Spinal cord (tissue), 10 donors: Measurements from ENCODE around the gene DDX31. TPM values are rescaled to one million over a fixed set of nuclear protein-coding genes. Genes with fewer than 3 reads are reported as not detected.
"Not testable (repeated sequence)": the region's sequence is repeated elsewhere in the genome, so short reads cannot be mapped to it uniquely, and the experiment has no call there.

Source experiments
- DNase-seq, 6 donors: peaks; one replicate each; pipeline versions ENCODE4 v3.0.0 to v3.0.0-alpha.2; 2013 to 2015; ENCODE audit warnings: low spot score in 6 of 6, low read depth in 4 of 6
- H3K27ac ChIP-seq: one replicate; pipeline ENCODE4 v1.5.1; 2013; ENCODE audit warnings: low read depth, low read length, control low read depth
- H3K27me3 ChIP-seq: one replicate; pipeline ENCODE4 v1.6.1; 2013; ENCODE audit warnings: low read length; ENCODE audit not compliant: control insufficient read depth, insufficient read depth
- H3K36me3 ChIP-seq: one replicate; pipeline ENCODE4 v1.6.1; 2013; ENCODE audit warnings: low read length; ENCODE audit not compliant: control insufficient read depth, insufficient read depth
- H3K4me1 ChIP-seq: one replicate; pipeline ENCODE4 v1.6.1; 2013; ENCODE audit warnings: low read length; ENCODE audit not compliant: control insufficient read depth, insufficient read depth
- H3K4me3 ChIP-seq: one replicate; pipeline ENCODE4 v1.5.1; 2013; ENCODE audit warnings: low read depth, low read length, control low read depth
- H3K9me3 ChIP-seq: one replicate; pipeline ENCODE4 v1.6.1; 2013; ENCODE audit warnings: low read length; ENCODE audit not compliant: control insufficient read depth, insufficient read depth
- WGBS: methylation state at CpG from one replicate; pipeline ENCODE4 v1.1.5; 2013; ENCODE audit warnings: missing lambda C conversion rate; ENCODE audit not compliant: insufficient coverage; 5-methylcytosine and 5-hydroxymethylcytosine counted together
- long read RNA-seq, 4 donors: transcript quantifications; one replicate each; lab custom pipeline, GENCODE V29; 2026
- polyA plus RNA-seq, 2 donors: library from polyadenylated mRNA; unstranded; fragments of 120-200 nt; gene quantifications; one replicate each; pipeline ENCODE4 v1.2.1, GENCODE V29; 2013; ENCODE audit not compliant: insufficient read length in 2 of 2
- total RNA-seq, 2 donors: library from RNA; depleted of rRNA in 1 of 2; stranded (reverse); fragments of 120-200 nt in 1 of 2; fragments of >200 nt in 1 of 2; gene quantifications; one replicate each; pipeline versions ENCODE4 v1.2.3 to v1.2.4, GENCODE V29; 2013 to 2014
- donor health status: healthy.

Gene DDX31
- 10 to 100 TPM; 10.5 to 17.5 TPM for total RNA-seq
- polyA plus RNA-seq: 10 to 100 TPM; 10.8 to 14.1 TPM
- long read RNA-seq, donor 1, full-length matches to known transcripts: 3 of 40 reads
- long read RNA-seq, donor 1, partial matches to known transcripts: 37 of 40 reads
- long read RNA-seq, donor 1, other reads (novel, unspliced or antisense): 0 of 40 reads
- long read RNA-seq, donor 2: 0 reads
- long read RNA-seq, donor 3: 0 reads
- long read RNA-seq, donor 4, full-length matches to known transcripts: 1 of 1 reads
- long read RNA-seq, donor 4, partial matches to known transcripts: 0 of 1 reads
- long read RNA-seq, donor 4, other reads (novel, unspliced or antisense): 0 of 1 reads

DNA sequence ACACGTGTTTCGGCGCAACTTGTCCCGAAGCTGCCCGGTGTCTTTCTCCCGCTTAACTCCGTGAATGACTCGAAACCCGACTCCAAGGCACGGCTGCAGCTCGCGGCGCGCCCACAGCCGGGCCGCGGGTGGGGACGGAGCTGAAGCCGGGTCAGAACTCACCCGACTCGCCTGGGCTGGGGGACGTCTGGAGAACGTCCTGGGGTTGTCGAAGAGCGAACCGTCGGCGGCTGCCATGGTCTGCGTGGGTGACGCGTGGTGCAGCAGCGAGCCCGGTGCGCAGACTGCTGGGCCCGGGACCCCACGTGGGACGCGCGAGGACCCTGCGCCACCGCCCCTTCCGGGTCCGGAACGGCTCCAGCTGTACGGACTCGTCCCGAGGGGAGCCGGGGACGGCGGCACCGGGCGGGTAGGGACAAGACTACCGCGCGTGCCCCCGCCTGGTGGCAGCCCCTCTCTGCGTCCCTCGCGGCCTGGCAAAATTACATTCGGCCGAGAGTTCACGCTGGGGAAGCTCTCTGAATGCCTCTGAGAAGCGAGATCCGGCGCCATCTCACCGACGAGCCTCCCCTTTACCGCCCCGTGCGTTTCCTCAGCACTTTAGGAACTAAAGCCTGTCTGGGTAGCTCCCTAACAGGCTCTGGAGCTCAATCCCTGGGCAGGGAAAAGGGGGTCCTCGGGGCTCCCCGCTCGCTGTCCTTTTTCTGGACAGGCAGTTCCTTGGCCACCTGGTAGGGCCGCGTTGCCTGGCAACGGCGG, at the start of gene DDX31:
Gene DDX31 (minus strand): TSS at position 286 of the 759 bp plus-strand sequence. CDS start 49 bp downstream, at position 237.
- Histone ChIP-seq H3K9me3 (no peaks in the 10 kb centered on the region), H3K36me3 (peaks cover 3% of the 10 kb centered on the region), H3K4me1 (peaks cover 16% of the 10 kb centered on the region), H3K4me3 (peak within 1 kb of the TSS; percentile 99), H3K27ac (peak within 1 kb of the TSS; percentile 99), H3K27me3 (no peaks in the 10 kb centered on the region)
- peak; percentile 69 to 96 (median 84) for DNase-seq
- WGBS: under 1% methylated on average over 77 of the region's 77 CpGs

DNA sequence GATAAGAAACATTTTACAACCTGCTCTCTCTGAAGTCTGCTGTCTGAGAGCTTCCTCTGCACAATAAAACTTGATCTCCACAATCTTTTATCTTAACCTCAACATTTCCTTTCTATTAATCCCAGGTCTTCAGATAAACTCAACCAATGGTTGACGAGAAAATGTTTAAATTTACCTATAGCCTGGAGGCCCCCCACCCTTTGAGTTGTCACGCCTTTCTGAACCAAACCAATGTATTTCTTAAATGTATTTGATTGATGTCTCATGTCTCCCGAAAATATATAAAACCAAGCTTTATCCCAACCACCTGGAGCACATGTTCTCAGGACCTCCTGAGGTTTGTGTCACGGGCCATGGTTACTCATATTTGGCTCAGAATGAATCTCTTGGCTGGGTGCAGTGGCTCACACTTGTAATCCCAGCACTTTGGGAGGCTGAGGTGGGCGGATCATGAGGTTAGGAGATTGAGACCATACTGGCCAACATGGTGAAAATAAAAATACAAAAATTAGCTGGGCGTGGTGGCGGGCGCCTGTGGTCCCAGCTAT, 48.7 kb upstream of the DDX31 start:
- 85% methylated on average over 3 of the region's 8 CpGs for WGBS
- not testable (repeated sequence) for DNase-seq, H3K4me1 ChIP-seq, H3K27ac ChIP-seq, H3K4me3 ChIP-seq, H3K36me3 ChIP-seq, H3K27me3 ChIP-seq, H3K9me3 ChIP-seq

DNA sequence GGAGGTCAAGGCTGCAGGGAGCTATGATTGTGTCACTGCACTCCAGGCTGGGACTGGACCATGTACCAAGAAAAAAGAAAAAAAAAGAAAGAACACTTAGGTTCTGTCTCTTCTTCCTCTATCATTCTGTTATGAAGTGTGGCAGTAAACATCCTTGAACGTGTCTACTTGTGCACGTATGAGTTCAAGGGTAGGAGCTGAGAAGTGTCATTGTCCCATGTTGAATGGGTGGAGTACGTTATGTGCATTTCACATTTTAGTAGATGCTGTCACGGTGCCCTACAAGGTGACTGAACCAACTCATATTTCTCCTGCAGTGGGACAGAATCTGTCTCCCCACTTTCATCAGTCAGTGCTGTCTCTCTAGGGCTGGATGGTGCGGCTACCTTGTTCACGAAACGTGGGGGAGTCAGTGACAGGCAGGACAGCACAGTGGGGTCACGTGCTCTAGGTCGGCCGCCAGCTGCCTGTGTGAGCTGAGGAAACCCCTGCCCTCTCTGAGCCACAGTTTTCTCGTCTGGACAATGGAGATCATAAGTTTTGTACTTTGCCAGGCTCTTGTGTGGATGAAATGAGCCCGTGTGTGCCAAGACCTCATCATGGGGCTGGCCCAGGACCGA, 47.7 kb upstream of the DDX31 start:
- Histone ChIP-seq H3K4me1 (no peaks in the 10 kb centered on the region), H3K27me3 (peaks cover 2% of the 10 kb centered on the region), H3K4me3 (no peak overlapping the region), H3K27ac (no peak overlapping the region), H3K36me3 (no peaks in the 10 kb centered on the region), H3K9me3 (no peaks in the 10 kb centered on the region)
- DNase-seq: no peak
- 82% methylated on average over 10 of the region's 13 CpGs for WGBS

DNA sequence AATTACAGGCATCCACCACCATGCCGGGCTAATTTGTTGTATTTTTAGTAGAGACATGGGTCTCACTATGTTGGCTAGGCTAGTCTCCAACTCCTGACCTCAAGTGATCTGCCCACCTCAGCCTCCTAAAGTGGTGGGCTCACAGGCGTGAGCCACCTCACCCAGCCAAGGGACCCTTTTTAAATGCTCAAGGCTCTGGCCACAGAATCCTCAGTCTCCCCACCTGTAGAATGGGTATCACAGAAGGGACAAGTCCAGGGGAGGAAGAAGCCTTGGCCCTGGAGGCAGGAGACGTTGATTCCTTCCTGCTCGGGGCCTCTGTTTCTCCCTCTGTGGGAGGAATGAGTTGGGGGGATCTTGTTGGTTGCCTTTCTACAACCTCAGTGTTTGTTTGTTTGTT, 46.2 kb upstream of the DDX31 start:
- Histone ChIP-seq H3K4me1 (no peaks in the 10 kb centered on the region), H3K27ac (no peak overlapping the region), H3K9me3 (no peaks in the 10 kb centered on the region), H3K36me3 (no peaks in the 10 kb centered on the region), H3K27me3 (peaks cover 2% of the 10 kb centered on the region), H3K4me3 (no peak overlapping the region)
- WGBS: 100% methylated on average over 1 of the region's 4 CpGs
- no peak for DNase-seq

DNA sequence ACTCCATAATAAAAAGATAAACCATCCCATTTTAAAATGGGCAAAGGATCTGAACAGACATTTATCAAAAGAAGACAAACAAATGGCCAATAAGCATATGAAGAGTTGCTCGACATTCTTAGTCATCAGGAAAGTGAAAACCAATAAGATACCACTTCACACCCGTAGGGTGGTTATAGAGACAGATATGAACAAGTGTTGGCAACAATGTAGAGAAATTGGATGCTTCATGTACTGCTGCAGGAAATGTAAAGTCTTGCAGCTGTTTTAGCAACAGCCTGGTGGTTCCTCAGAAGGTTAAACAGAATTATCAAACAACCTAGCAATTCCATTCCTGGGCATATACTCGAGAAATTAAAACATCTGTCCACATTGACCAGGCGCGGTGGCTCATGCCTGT, 43.0 kb upstream of the DDX31 start:
- Histone ChIP-seq H3K4me3 (no peak overlapping the region), H3K36me3 (no peaks in the 10 kb centered on the region), H3K9me3 (no peaks in the 10 kb centered on the region), H3K27me3 (peaks cover 2% of the 10 kb centered on the region), H3K4me1 (no peaks in the 10 kb centered on the region), H3K27ac (no peak overlapping the region)
- DNase-seq: no peak
- WGBS: 93% methylated on average over 3 of the region's 5 CpGs

DNA sequence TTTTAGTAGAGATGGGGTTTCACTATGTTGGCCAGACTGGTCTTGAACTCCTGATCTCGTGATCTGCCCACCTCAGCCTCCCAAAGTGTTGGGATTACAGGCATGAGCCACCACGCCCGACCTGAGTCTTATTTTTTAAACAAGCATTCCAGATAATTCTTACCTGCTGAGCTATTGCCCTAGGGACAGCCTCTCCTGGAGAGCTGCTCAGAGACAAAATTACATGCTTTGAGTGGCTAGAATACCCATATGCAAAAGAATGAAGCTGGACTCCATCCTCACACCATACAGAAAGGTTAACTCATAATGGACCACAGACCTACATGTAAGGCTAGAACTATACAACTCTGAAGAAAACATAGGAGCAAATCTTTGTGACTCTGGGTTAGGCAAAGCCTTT, 42.1 kb upstream of the DDX31 start:
- 93% methylated on average over 3 of the region's 3 CpGs for WGBS
- Histone ChIP-seq H3K4me1 (no peaks in the 10 kb centered on the region), H3K36me3 (no peaks in the 10 kb centered on the region), H3K9me3 (no peaks in the 10 kb centered on the region), H3K27me3 (peaks cover 2% of the 10 kb centered on the region), H3K27ac (no peak overlapping the region), H3K4me3 (no peak overlapping the region)
- DNase-seq: no peak

DNA sequence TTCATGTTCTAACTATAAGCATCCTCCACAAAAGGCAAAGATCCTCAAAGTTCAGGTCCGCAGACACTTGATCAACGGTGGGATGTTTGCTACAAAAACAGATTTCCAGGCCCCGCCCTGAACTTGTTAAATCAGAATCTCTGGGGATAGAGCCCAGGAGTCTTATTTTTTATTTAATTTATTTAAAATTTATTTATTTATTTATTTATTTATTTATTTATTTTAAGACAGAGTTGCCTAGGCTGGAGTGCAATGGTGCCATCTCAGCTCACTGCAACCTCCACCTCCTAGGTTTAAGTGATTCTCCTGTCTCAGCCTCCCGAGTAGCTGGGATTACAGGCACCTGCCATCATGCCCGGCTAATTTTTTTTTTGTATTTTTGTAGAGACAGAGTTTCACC, 41.4 kb upstream of the DDX31 start:
- DNase-seq, H3K36me3 ChIP-seq, H3K9me3 ChIP-seq, H3K4me1 ChIP-seq, H3K4me3 ChIP-seq, H3K27me3 ChIP-seq, H3K27ac ChIP-seq: not testable (repeated sequence)
- WGBS: no CpG with 5 or more reads among the region's 5 CpGs

DNA sequence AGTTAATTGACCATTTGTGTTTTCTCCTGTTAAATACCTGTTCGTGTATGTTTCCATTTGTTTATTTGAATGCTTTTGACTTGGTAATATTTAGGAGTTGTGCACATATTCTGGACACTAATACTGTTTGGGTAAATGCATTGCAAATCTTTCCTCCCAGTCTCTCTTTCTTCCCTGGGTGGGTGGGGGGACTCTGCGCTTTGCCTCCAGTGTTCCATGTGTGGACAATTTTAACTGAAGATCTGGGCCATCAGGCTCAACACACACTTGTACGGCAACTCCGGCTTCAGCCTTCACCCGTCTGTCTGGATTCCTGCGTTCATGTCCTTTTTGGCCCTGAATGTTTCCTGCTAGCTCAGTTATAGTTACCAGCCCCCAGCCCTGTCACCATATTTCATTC, 40.5 kb upstream of the DDX31 start:
- Histone ChIP-seq H3K27ac (no peak overlapping the region), H3K36me3 (no peaks in the 10 kb centered on the region), H3K4me1 (no peaks in the 10 kb centered on the region), H3K27me3 (no peaks in the 10 kb centered on the region), H3K4me3 (no peak overlapping the region), H3K9me3 (no peaks in the 10 kb centered on the region)
- DNase-seq: no peak
- WGBS: 82% methylated on average over 3 of the region's 6 CpGs

DNA sequence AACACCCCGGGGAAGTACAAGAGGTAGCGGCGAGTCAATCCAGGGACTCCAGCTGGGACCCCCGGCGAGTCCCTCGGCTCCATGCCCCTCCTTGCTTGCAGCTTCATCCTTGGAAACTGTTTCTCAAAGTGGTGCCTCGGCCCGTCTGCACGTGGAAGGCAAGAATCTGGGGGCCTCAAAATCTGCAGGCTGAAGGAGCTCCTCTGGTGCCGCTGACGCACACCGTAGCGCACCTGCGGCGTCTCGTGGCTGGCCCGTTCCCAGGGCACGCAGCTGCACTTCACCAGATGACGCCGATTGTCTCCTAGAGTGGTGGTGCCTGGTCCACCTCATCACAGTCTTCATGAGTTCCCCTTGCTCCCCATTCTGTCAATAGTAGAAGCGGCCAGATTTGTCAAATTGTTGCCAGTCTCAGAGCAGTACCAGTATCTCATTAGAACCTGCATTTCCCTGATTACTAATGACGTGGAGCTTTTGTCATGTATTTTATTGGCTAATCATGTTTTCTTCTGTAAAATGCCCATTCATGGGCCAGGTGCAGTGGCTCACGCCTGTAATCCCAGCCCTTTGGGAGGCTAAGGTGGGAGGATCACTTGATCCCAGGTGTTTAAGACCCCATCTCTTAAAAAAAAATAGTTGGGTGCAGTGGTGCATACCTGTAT, 39.1 kb upstream of the DDX31 start:
- Histone ChIP-seq H3K27me3 (no peaks in the 10 kb centered on the region), H3K9me3 (no peaks in the 10 kb centered on the region), H3K27ac (no peak overlapping the region), H3K4me3 (no peak overlapping the region), H3K4me1 (no peaks in the 10 kb centered on the region), H3K36me3 (no peaks in the 10 kb centered on the region)
- no peak for DNase-seq
- 85% methylated on average over 22 of the region's 23 CpGs for WGBS
